ENCODE measurements around the gene CAMK1D.

Gene CAMK1D

GRCh38 chr10:12510501-12510941 is 161.2 kb downstream of the CAMK1D start:
- H3K27me3 ChIP-seq (ENCODE audit: control insufficient read depth, insufficient read depth, low read length): no peaks in the 10 kb centered on the region
- H3K9ac ChIP-seq (ENCODE audit: low read depth, low read length): no peak overlapping the region
- no peak overlapping the region for H3K4me3 ChIP-seq (ENCODE audit: low read depth, low read length)

GRCh38 chr10:12510984-12511383 is 161.6 kb downstream of the CAMK1D start:
- H3K4me3 ChIP-seq (ENCODE audit: low read depth, low read length): no peak overlapping the region
- no peaks in the 10 kb centered on the region for H3K27me3 ChIP-seq (ENCODE audit: control insufficient read depth, insufficient read depth, low read length)
- no peaks in the 10 kb centered on the region for H3K9me3 ChIP-seq (ENCODE audit: control insufficient read depth, insufficient read depth, low read length)
- H3K27ac ChIP-seq (ENCODE audit: low read depth, low read length): no peak overlapping the region
- no peaks in the 10 kb centered on the region for H3K4me1 ChIP-seq (ENCODE audit: control insufficient read depth, insufficient read depth, low read length)
- no peaks in the 10 kb centered on the region for H3K36me3 ChIP-seq (ENCODE audit: control insufficient read depth, insufficient read depth, low read length)
- H3K9ac ChIP-seq (ENCODE audit: low read depth, low read length): no peak overlapping the region

More at GRCh38 chr10:12510501-12510941, 161.2 kb downstream of the CAMK1D start:
- H3K27ac ChIP-seq (ENCODE audit: low read depth, low read length): no peak overlapping the region
- no peaks in the 10 kb centered on the region for H3K9me3 ChIP-seq (ENCODE audit: control insufficient read depth, insufficient read depth, low read length)
- H3K4me1 ChIP-seq (ENCODE audit: control insufficient read depth, insufficient read depth, low read length): no peaks in the 10 kb centered on the region
- no peaks in the 10 kb centered on the region for H3K36me3 ChIP-seq (ENCODE audit: control insufficient read depth, insufficient read depth, low read length)

GRCh38 chr10:12511651-12512050 is 162.3 kb downstream of the CAMK1D start:
- no peak overlapping the region for H3K4me3 ChIP-seq (ENCODE audit: low read depth, low read length)
- H3K9ac ChIP-seq (ENCODE audit: low read depth, low read length): no peak overlapping the region
- no peaks in the 10 kb centered on the region for H3K4me1 ChIP-seq (ENCODE audit: control insufficient read depth, insufficient read depth, low read length)
- H3K36me3 ChIP-seq (ENCODE audit: control insufficient read depth, insufficient read depth, low read length): no peaks in the 10 kb centered on the region
- H3K27me3 ChIP-seq (ENCODE audit: control insufficient read depth, insufficient read depth, low read length): no peaks in the 10 kb centered on the region
- H3K27ac ChIP-seq (ENCODE audit: low read depth, low read length): no peak overlapping the region
- no peaks in the 10 kb centered on the region for H3K9me3 ChIP-seq (ENCODE audit: control insufficient read depth, insufficient read depth, low read length)

GRCh38 chr10:12512332-12513002 is 163.1 kb downstream of the CAMK1D start:
- Histone ChIP-seq H3K4me3 (ENCODE audit: low read depth, low read length) (no peak overlapping the region), H3K4me1 (ENCODE audit: control insufficient read depth, insufficient read depth, low read length) (no peaks in the 10 kb centered on the region), H3K36me3 (ENCODE audit: control insufficient read depth, insufficient read depth, low read length) (no peaks in the 10 kb centered on the region), H3K9me3 (ENCODE audit: control insufficient read depth, insufficient read depth, low read length) (no peaks in the 10 kb centered on the region), H3K27me3 (ENCODE audit: control insufficient read depth, insufficient read depth, low read length) (no peaks in the 10 kb centered on the region), H3K27ac (ENCODE audit: low read depth, low read length) (no peak overlapping the region), H3K9ac (ENCODE audit: low read depth, low read length) (no peak overlapping the region)

- no peaks in the 10 kb centered on the region for H3K9me3 ChIP-seq (ENCODE audit: control insufficient read depth, insufficient read depth, low read length)
These were observed 163.6 kb downstream of the CAMK1D start for GRCh38 chr10:12513003-12513365.

GRCh38 chr10:12513775-12514673 is 164.7 kb downstream of the CAMK1D start:
- Histone ChIP-seq H3K9ac (ENCODE audit: low read depth, low read length) (no peak overlapping the region), H3K36me3 (ENCODE audit: control insufficient read depth, insufficient read depth, low read length) (no peaks in the 10 kb centered on the region), H3K4me1 (ENCODE audit: control insufficient read depth, insufficient read depth, low read length) (no peaks in the 10 kb centered on the region), H3K4me3 (ENCODE audit: low read depth, low read length) (no peak overlapping the region), H3K27me3 (ENCODE audit: control insufficient read depth, insufficient read depth, low read length) (no peaks in the 10 kb centered on the region), H3K9me3 (ENCODE audit: control insufficient read depth, insufficient read depth, low read length) (no peaks in the 10 kb centered on the region), H3K27ac (ENCODE audit: low read depth, low read length) (no peak overlapping the region)

More at GRCh38 chr10:12513003-12513365, 163.6 kb downstream of the CAMK1D start:
- Histone ChIP-seq H3K9ac (ENCODE audit: low read depth, low read length) (no peak overlapping the region), H3K36me3 (ENCODE audit: control insufficient read depth, insufficient read depth, low read length) (no peaks in the 10 kb centered on the region), H3K4me1 (ENCODE audit: control insufficient read depth, insufficient read depth, low read length) (no peaks in the 10 kb centered on the region), H3K27ac (ENCODE audit: low read depth, low read length) (no peak overlapping the region), H3K4me3 (ENCODE audit: low read depth, low read length) (no peak overlapping the region), H3K27me3 (ENCODE audit: control insufficient read depth, insufficient read depth, low read length) (no peaks in the 10 kb centered on the region)

- Histone ChIP-seq H3K9me3 (ENCODE audit: control insufficient read depth, insufficient read depth, low read length) (peaks cover 4% of the 10 kb centered on the region), H3K27me3 (ENCODE audit: control insufficient read depth, insufficient read depth, low read length) (no peaks in the 10 kb centered on the region), H3K36me3 (ENCODE audit: control insufficient read depth, insufficient read depth, low read length) (no peaks in the 10 kb centered on the region), H3K27ac (ENCODE audit: low read depth, low read length) (no peak overlapping the region), H3K4me3 (ENCODE audit: low read depth, low read length) (no peak overlapping the region), H3K9ac (ENCODE audit: low read depth, low read length) (no peak overlapping the region), H3K4me1 (ENCODE audit: control insufficient read depth, insufficient read depth, low read length) (no peaks in the 10 kb centered on the region)
These were observed 168.7 kb downstream of the CAMK1D start for GRCh38 chr10:12518024-12518423.

GRCh38 chr10:12521423-12521822 is 172.1 kb downstream of the CAMK1D start:
- Histone ChIP-seq H3K4me1 (ENCODE audit: control insufficient read depth, insufficient read depth, low read length) (no peaks in the 10 kb centered on the region), H3K9ac (ENCODE audit: low read depth, low read length) (no peak overlapping the region), H3K9me3 (ENCODE audit: control insufficient read depth, insufficient read depth, low read length) (peaks cover 4% of the 10 kb centered on the region), H3K4me3 (ENCODE audit: low read depth, low read length) (no peak overlapping the region), H3K27me3 (ENCODE audit: control insufficient read depth, insufficient read depth, low read length) (no peaks in the 10 kb centered on the region), H3K27ac (ENCODE audit: low read depth, low read length) (no peak overlapping the region), H3K36me3 (ENCODE audit: control insufficient read depth, insufficient read depth, low read length) (no peaks in the 10 kb centered on the region)

- no peaks in the 10 kb centered on the region for H3K27me3 ChIP-seq (ENCODE audit: control insufficient read depth, insufficient read depth, low read length)
- no peak overlapping the region for H3K9ac ChIP-seq (ENCODE audit: low read depth, low read length)
- H3K4me3 ChIP-seq (ENCODE audit: low read depth, low read length): no peak overlapping the region
- H3K27ac ChIP-seq (ENCODE audit: low read depth, low read length): no peak overlapping the region
- H3K4me1 ChIP-seq (ENCODE audit: control insufficient read depth, insufficient read depth, low read length): no peaks in the 10 kb centered on the region
- H3K36me3 ChIP-seq (ENCODE audit: control insufficient read depth, insufficient read depth, low read length): no peaks in the 10 kb centered on the region
- H3K9me3 ChIP-seq (ENCODE audit: control insufficient read depth, insufficient read depth, low read length): peaks cover 4% of the 10 kb centered on the region
These were observed 177.0 kb downstream of the CAMK1D start for GRCh38 chr10:12526311-12526710.

GRCh38 chr10:12529976-12530375 is 180.6 kb downstream of the CAMK1D start:
- H3K4me3 ChIP-seq (ENCODE audit: low read depth, low read length): no peak overlapping the region
- H3K9ac ChIP-seq (ENCODE audit: low read depth, low read length): no peak overlapping the region
- no peaks in the 10 kb centered on the region for H3K27me3 ChIP-seq (ENCODE audit: control insufficient read depth, insufficient read depth, low read length)
- H3K4me1 ChIP-seq (ENCODE audit: control insufficient read depth, insufficient read depth, low read length): no peaks in the 10 kb centered on the region
- H3K9me3 ChIP-seq (ENCODE audit: control insufficient read depth, insufficient read depth, low read length): no peaks in the 10 kb centered on the region; the same call in 1 of the 2 replicates
- H3K36me3 ChIP-seq (ENCODE audit: control insufficient read depth, insufficient read depth, low read length): no peaks in the 10 kb centered on the region
- H3K27ac ChIP-seq (ENCODE audit: low read depth, low read length): no peak overlapping the region

Measured in HUES48 (cell line).